Immature natural killer cell (primary cell): ENCODE results near the gene SLC25A34. TPM values are rescaled to one million over a fixed set of nuclear protein-coding genes. Genes with fewer than 3 reads are reported as not detected.

ENCODE experiments used
- DNase-seq, 3 donors: peaks; one replicate each; pipeline ENCODE4 v3.0.0; 2022; ENCODE audit warnings: mixed read lengths in 1 of 3
- H3K27ac Mint-ChIP-seq, 6 donors: one replicate each; pipeline ENCODE4 v1.8.0; 2020; ENCODE audit warnings: mixed read lengths in 6 of 6, mild to moderate bottlenecking in 5 of 6, inconsistent platforms in 4 of 6, moderate library complexity in 3 of 6
- H3K27me3 Mint-ChIP-seq, 3 donors: one replicate each; pipeline ENCODE4 v1.8.0; 2020 to 2021; ENCODE audit warnings: low read depth in 3 of 3, mild to moderate bottlenecking in 3 of 3, mixed read lengths in 3 of 3, moderate library complexity in 3 of 3, inconsistent platforms in 1 of 3
- H3K36me3 Mint-ChIP-seq, 3 donors: one replicate each; pipeline ENCODE4 v1.8.0; 2020; ENCODE audit warnings: mixed read lengths in 3 of 3, inconsistent platforms in 2 of 3, mild to moderate bottlenecking in 2 of 3
- H3K4me1 Mint-ChIP-seq, 2 donors: one replicate each; pipeline ENCODE4 v1.8.0; 2020; ENCODE audit warnings: inconsistent platforms in 2 of 2, mild to moderate bottlenecking in 2 of 2, mixed read lengths in 2 of 2, moderate library complexity in 1 of 2
- H3K4me3 Mint-ChIP-seq, 5 donors: one replicate each; pipeline ENCODE4 v1.8.0; 2020; ENCODE audit warnings: mild to moderate bottlenecking in 5 of 5, mixed read lengths in 5 of 5, inconsistent platforms in 3 of 5, moderate library complexity in 3 of 5
- H3K9me3 Mint-ChIP-seq, 6 donors: one replicate each; pipeline ENCODE4 v1.8.0; 2020; ENCODE audit warnings: mild to moderate bottlenecking in 6 of 6, mixed read lengths in 6 of 6, inconsistent platforms in 4 of 6, moderate library complexity in 3 of 6
- polyA plus RNA-seq, 3 donors: library from polyadenylated mRNA; unstranded; fragments of 300-500 nt; fragmentation: Illumina TruSeq; gene quantifications; one replicate each; pipeline ENCODE4 v1.2.3, GENCODE V29; 2021

The SLC25A34 gene
- polyA plus RNA-seq, 3 donors from 2014 or later, result not detected

DNA sequence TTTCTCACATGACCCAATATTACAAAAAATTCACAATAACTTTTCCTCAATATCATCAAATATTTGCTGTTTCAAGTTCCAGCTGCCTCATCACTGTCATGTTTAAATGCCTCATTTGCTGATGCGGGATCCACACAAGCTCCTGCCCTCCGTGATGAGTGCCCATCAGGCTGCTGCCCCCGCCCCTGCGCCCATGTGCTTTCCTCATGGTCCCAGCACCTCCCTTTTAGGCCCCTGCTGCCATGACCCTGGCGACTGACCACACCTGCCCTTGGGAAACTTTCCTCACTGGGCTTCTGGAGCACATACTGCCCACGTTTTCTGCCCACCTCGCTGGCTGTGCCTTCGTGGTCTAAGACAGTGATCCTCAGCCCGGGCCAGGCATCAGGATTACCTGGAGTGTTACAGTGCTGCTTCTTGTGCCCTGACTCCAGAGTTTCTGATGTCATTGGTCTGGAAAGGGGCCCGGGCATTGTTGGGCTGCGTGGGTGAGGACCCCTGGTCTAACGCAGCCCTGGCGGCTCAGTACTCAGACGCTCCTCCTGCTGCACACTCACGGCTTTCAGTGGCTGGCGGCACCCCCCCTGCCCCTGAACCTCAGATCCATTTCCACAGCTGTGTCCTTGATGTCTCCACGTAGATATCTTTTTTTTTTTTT is 31.4 kb upstream of the SLC25A34 start:
- Mint-ChIP-seq H3K27me3 (peaks cover 0 to 7% (median 3%) of the 10 kb centered on the region in 3 donors), H3K9me3 (no peaks in the 10 kb centered on the region), H3K36me3 (peaks cover 0 to 7% (median 0%) of the 10 kb centered on the region in 3 donors), H3K4me1 (peaks cover 9 to 16% of the 10 kb centered on the region in 2 donors), H3K4me3 (no peak overlapping the region), H3K27ac (no peak overlapping the region)
- DNase-seq, result no peak

DNA sequence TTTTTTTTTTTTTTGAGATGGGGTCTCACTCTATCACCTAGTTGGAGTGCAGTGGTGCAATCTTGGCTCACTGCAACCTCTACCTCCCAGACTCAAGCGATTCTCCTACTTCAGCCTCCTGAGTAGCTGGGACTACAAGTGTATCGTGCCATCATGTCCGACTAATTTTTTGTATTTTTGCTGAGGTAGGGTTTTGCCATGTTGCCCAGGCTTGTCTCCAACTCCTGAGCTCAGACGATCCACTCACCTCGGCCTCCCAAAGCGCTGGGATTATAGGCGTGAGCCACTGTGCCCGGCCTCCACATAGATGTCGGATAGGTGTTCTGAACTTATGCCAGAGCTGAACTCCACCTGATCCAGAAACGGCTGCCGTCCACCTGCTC is 30.9 kb upstream of the SLC25A34 start:
- Mint-ChIP-seq H3K9me3 (no peaks in the 10 kb centered on the region), H3K4me3 (no peak overlapping the region), H3K36me3 (peaks cover 0 to 7% (median 0%) of the 10 kb centered on the region in 3 donors), H3K4me1 (peaks cover 9 to 18% of the 10 kb centered on the region in 2 donors), H3K27ac (no peak overlapping the region), H3K27me3 (peaks cover 0 to 7% (median 3%) of the 10 kb centered on the region in 3 donors)
- no peak for DNase-seq

DNA sequence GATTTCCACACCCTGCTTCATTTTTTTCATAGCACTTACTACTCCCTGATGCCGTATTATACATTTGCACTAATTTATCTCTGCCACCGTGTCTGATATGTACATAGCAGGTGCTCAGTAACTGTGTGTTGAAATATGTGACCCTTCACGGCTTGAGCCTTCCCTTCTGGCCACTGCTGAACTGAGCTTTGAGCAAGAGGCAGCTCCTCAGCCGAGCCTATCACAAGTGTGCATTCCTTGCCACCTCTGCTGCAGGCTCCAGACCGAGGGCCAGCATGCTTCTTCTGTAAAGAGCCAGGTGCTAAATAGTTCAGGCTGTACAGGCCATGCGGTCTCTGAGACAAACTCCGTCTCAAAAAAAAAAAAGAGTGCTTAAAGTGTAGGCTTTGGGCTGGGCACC is 29.3 kb upstream of the SLC25A34 start:
- H3K36me3 Mint-ChIP-seq, result peaks cover 0 to 7% (median 0%) of the 10 kb centered on the region in 3 donors
- peaks cover 12 to 24% of the 10 kb centered on the region in 2 donors for H3K4me1 Mint-ChIP-seq
- DNase-seq, result no peak
- no peak overlapping the region for H3K4me3 Mint-ChIP-seq
- no peaks in the 10 kb centered on the region for H3K9me3 Mint-ChIP-seq
- no peak overlapping the region for H3K27ac Mint-ChIP-seq
- peaks cover 0 to 5% (median 3%) of the 10 kb centered on the region in 3 donors for H3K27me3 Mint-ChIP-seq

DNA sequence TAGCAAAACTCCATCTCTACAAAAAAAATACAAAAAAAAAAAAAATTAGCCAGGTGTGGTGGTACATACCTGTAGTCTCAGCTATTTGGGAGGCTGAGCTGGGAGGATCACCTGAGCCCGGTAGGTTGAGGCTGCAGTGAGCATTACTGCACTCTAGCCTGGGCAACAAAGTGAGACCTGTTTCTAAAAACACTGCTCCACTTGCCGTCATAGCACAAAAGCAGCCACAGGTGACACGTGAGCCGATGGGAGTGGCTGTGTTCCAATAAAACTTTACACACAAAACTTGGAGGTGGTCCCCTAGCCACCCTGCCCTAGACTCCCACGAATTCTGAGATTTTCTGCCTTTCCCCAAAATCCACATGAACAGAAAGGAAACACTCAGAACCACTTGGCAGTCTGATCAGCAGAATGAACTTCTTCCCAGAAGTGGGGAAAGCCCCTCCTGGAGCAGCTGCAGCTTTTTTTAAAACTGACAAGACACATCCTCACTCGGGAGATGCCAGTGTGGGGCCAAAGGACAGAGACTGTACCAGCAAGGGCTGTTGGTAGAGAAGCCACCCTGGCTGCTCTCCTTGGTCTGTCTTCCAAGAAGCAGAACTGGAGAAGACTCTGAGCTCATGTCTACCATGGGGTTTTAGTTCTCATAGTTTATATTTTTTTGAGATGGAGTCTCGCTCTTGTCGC is 28.7 kb upstream of the SLC25A34 start:
- no peak for DNase-seq
- H3K4me1 Mint-ChIP-seq, result peaks cover 14 to 30% of the 10 kb centered on the region in 2 donors
- H3K27me3 Mint-ChIP-seq, result peaks cover 0 to 5% (median 3%) of the 10 kb centered on the region in 3 donors
- H3K9me3 Mint-ChIP-seq, result no peaks in the 10 kb centered on the region
- H3K27ac Mint-ChIP-seq, result no peak overlapping the region
- no peak overlapping the region for H3K4me3 Mint-ChIP-seq
- peaks cover 0 to 7% (median 0%) of the 10 kb centered on the region in 3 donors for H3K36me3 Mint-ChIP-seq

- peaks cover 16 to 24% of the 10 kb centered on the region in 2 donors for H3K4me1 Mint-ChIP-seq
- no peak overlapping the region for H3K27ac Mint-ChIP-seq
- peaks cover 0 to 5% (median 3%) of the 10 kb centered on the region in 3 donors for H3K27me3 Mint-ChIP-seq
- no peak for DNase-seq
- peaks cover 0 to 7% (median 0%) of the 10 kb centered on the region in 3 donors for H3K36me3 Mint-ChIP-seq
- H3K4me3 Mint-ChIP-seq, result no peak overlapping the region
- H3K9me3 Mint-ChIP-seq, result no peaks in the 10 kb centered on the region
These were observed 27.4 kb upstream of the SLC25A34 start for GRCh38 chr1:15708486-15709137.

DNA sequence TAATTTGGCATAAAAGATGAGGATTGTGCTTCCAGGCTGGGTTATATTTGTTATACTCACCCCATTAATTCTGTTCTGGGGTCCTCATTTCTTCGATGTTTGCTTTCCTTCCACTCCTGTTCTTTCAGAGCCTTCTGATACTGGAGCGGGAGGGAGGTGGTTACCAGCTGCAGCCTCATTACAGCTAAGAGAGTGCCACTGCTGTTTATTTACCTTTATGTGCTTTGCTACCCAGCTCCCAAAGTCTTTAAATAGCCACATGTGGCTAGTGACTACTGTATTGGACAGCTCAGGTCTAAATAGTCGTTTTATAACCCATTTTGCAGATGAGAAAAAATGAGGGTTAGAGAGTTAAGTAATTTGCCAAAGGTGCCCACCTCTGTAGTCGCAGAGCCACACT is 26.8 kb upstream of the SLC25A34 start:
- no peak overlapping the region for H3K4me3 Mint-ChIP-seq
- H3K36me3 Mint-ChIP-seq, result peaks cover 0 to 7% (median 0%) of the 10 kb centered on the region in 3 donors
- no peak for DNase-seq
- peaks cover 15 to 25% of the 10 kb centered on the region in 2 donors for H3K4me1 Mint-ChIP-seq
- H3K27ac Mint-ChIP-seq, result no peak overlapping the region
- H3K27me3 Mint-ChIP-seq, result peaks cover 0 to 5% (median 3%) of the 10 kb centered on the region in 3 donors
- no peaks in the 10 kb centered on the region for H3K9me3 Mint-ChIP-seq

DNA sequence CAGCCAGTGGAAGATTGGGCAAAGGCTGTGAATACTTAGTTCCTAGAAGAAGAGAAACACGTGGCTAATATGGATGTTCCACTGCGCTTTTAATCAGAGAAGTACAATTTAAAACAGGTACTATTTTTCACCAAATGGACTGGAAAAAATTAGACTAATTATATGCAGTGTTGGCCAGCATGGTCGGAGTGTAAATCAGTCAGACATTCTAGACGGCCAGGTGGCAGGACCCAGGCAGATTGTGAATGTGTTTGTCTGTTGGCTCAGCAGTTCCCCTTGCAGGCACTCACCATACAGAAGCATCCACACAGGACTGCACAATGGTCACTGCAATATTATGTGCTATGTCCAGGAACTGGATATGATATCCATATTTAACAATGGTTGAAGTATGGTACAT is 23.9 kb upstream of the SLC25A34 start:
- peaks cover 0 to 3% (median 0%) of the 10 kb centered on the region in 3 donors for H3K27me3 Mint-ChIP-seq
- H3K4me1 Mint-ChIP-seq, result peaks cover 12 to 27% of the 10 kb centered on the region in 2 donors
- DNase-seq, result no peak
- no peak overlapping the region for H3K27ac Mint-ChIP-seq
- no peaks in the 10 kb centered on the region for H3K36me3 Mint-ChIP-seq
- peak overlapping the region in 1 of 5 donors; percentile 30 for H3K4me3 Mint-ChIP-seq
- no peaks in the 10 kb centered on the region for H3K9me3 Mint-ChIP-seq

DNA sequence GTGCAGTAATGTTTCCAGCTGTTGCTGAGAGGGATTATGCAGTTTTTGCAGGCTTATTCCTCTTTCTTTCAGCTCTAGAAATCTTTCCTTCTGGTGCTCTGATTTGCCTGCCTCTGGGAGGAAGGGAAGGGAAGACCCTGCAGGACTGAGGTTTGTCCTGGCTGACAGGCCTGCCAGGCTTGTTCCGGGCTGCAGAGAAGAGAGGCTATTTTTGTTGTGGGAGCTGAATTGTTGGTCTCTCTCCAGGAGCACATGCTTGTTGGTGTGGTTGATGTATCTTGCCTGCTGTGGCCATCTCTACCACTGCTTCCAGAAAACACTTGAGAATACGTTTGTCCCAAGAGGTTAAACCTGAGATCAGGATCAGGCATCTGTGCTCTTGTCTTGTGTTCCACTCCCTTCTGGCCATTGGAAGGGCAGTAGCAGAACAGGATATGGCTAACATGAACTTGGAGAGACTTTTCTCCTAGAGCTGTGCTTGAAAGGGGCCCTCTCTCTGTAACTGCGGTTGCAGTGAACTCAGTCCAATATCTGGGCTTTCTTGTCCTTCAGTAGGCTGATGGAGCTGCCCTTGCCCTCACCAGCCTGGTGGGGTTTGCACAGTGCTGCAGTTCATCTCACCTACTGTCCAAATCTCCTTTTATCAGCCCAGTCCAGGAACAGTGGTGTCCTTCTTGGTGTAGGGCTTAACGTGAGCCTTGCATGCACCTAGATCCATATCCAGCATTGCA is 21.5 kb upstream of the SLC25A34 start:
- no peaks in the 10 kb centered on the region for H3K9me3 Mint-ChIP-seq
- H3K4me1 Mint-ChIP-seq, result peaks cover 12 to 24% of the 10 kb centered on the region in 2 donors
- no peak overlapping the region for H3K4me3 Mint-ChIP-seq
- no peak for DNase-seq
- peaks cover 0 to 2% (median 1%) of the 10 kb centered on the region in 3 donors for H3K36me3 Mint-ChIP-seq
- H3K27me3 Mint-ChIP-seq, result no peaks in the 10 kb centered on the region
- H3K27ac Mint-ChIP-seq, result peak overlapping the region in 2 of 6 donors; percentile 14 to 34

GRCh38 chr1:15717418-15718125 is 18.5 kb upstream of the SLC25A34 start:
- Mint-ChIP-seq H3K36me3 (peaks cover 0 to 8% (median 7%) of the 10 kb centered on the region in 3 donors), H3K9me3 (no peaks in the 10 kb centered on the region), H3K27me3 (no peaks in the 10 kb centered on the region), H3K4me1 (peaks cover 3 to 8% of the 10 kb centered on the region in 2 donors), H3K27ac (no peak overlapping the region), H3K4me3 (no peak overlapping the region)
- no peak for DNase-seq

DNA sequence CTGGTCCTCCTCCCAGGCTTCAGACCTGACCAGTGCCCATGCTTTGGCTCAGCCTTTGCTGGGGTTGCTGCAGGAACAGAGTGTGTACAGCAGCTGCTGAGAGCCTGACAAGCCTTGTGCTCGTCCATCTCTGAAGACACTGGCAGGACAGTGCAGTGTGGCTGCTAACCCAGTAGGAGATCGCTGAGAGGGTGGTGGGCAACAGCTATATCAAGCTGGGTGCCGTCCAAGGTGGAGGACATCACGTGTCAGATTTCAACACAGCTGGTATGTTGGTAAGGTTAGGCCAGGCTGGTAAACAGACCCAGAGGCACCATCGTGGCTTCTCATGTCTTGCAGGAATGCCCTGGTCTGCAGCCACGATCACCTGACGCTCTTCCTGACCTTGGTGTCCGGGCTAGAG is 17.9 kb upstream of the SLC25A34 start:
- peaks cover 0 to 13% (median 10%) of the 10 kb centered on the region in 3 donors for H3K36me3 Mint-ChIP-seq
- no peak for DNase-seq

DNA sequence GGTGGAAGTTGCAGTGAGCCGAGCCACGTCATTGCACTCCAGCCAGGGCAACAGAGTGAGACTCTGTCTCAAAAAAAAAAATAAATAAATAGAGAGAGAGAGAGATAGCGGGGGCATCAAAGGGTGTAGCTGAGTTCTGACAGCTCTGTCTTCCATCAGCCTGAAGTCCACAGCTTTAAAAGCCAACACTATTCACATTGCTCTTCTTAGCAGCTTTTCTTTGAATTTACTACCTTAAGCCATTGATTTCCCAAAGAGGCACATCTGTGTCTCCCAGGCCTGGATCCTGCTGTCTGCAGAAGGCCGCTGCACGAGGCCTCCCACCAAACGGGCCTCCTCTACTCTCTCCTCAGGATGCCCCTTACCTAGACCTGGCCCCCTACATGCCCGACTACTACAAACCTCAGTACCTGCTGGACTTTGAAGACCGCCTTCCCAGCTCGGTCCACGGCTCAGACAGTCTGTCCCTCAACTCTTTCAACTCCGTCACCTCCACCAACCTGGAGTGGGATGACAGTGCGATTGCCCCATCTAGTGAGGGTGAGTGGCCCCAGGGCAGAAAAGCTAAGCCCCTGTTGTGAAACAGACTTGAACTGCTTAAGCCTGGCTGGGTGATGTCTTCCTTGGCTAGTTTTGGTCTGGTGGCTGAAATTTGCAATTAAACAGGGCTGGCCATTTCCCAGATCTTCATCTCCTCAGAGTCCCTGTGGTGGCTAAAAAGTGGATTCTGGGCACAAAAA is 16.5 kb upstream of the SLC25A34 start:
- H3K4me3 Mint-ChIP-seq, result no peak overlapping the region
- H3K27me3 Mint-ChIP-seq, result peaks cover 0 to 3% (median 2%) of the 10 kb centered on the region in 3 donors
- no peak for DNase-seq
- H3K4me1 Mint-ChIP-seq, result peaks cover 0 to 3% of the 10 kb centered on the region in 2 donors
- H3K36me3 Mint-ChIP-seq, result peaks cover 0 to 13% (median 10%) of the 10 kb centered on the region in 3 donors
- H3K9me3 Mint-ChIP-seq, result no peaks in the 10 kb centered on the region
- H3K27ac Mint-ChIP-seq, result no peak overlapping the region

More for the DNA sequence above, 17.9 kb upstream of the SLC25A34 start:
- Mint-ChIP-seq H3K27me3 (peaks cover 0 to 3% (median 2%) of the 10 kb centered on the region in 3 donors), H3K27ac (no peak overlapping the region), H3K9me3 (no peaks in the 10 kb centered on the region), H3K4me1 (peaks cover 2 to 8% of the 10 kb centered on the region in 2 donors), H3K4me3 (no peak overlapping the region)

GRCh38 chr1:15720861-15721260 is 15.2 kb upstream of the SLC25A34 start:
- Mint-ChIP-seq H3K4me1 (no peaks in the 10 kb centered on the region), H3K27ac (no peak overlapping the region), H3K27me3 (peaks cover 0 to 3% (median 2%) of the 10 kb centered on the region in 3 donors), H3K9me3 (no peaks in the 10 kb centered on the region), H3K36me3 (peaks cover 0 to 14% (median 10%) of the 10 kb centered on the region in 3 donors), H3K4me3 (no peak overlapping the region)
- no peak for DNase-seq
